Tibial artery (tissue), 4 donors: Measurements from ENCODE around the gene KIAA0825.

ENCODE experiments used
- DNase-seq, 2 donors: peaks; one replicate each; pipeline ENCODE4 v3.0.0-alpha.2; 2019
- H3K27ac ChIP-seq, 2 donors: fragments of 200-600 bp; sonication (generic) in 1 of 2; 1 replicate in 1 of 2; 2 replicates in 1 of 2; pipeline ENCODE4 v1.5.1; 2018 to 2019; ENCODE audit warnings: mild to moderate bottlenecking in 1 of 2
- H3K27me3 ChIP-seq, 2 donors: fragments of 200-600 bp; sonication (generic) in 1 of 2; one replicate each; pipeline versions ENCODE4 v1.5.1 to v1.6.0; 2016 to 2019
- H3K36me3 ChIP-seq, 3 donors: fragments of 200-600 bp; sonication (generic) in 2 of 3; one replicate each; pipeline ENCODE4 v1.5.1; 2016 to 2019; ENCODE audit warnings: mild to moderate bottlenecking in 2 of 3
- H3K4me1 ChIP-seq, 4 donors: fragments of 200-600 bp; sonication (generic) in 2 of 4; 1 replicate in 3 of 4; 2 replicates in 1 of 4; pipeline ENCODE4 v1.5.1; 2016 to 2019
- H3K4me3 ChIP-seq, 2 donors: fragments of 200-600 bp; sonication (generic) in 1 of 2; 1 replicate in 1 of 2; 2 replicates in 1 of 2; pipeline ENCODE4 v1.5.1; 2018 to 2019; ENCODE audit warnings: mild to moderate bottlenecking in 2 of 2
- H3K9me3 ChIP-seq, 3 donors: fragments of 200-600 bp; sonication (generic) in 1 of 3; one replicate each; pipeline ENCODE4 v1.5.1; 2016 to 2019
- intact Hi-C: fragments of 100-400 bp; cut with DNase I; formaldehyde crosslinking; loops from one replicate; pipeline ENCODE4 v1.15.0; 2023; ENCODE audit warnings: low total_unique reads
- TF ChIP-seq, protein P1 (sequence below), 2 experiments: fragments of 200-600 bp in 1 of 2; fragments of 450-650 bp in 1 of 2; IDR thresholded peaks; one replicate each; pipeline ENCODE4 v1.5.1; 2017 to 2019; ENCODE audit warnings: antibody characterized with exemption in 2 of 2, mild to moderate bottlenecking in 1 of 2, moderate library complexity in 1 of 2

The KIAA0825 gene

DNA sequence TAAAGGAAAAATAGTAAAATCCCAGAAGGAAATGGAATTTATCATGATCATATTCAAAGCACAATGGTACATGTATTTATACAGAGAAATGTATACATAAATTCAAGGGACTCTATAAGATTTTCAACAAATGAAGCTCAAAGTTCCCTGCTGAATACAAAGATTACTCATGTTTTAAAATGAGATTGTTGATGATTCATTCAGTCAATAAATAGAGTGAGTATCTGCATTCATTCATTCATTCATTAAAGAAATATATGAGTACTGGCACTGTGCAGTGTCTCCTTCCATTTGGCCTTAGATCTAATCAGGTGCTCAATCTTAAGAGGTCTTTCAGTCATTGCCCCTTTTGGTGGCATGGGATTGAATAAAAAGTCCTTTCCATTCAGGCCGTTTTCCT is 310.0 kb downstream of the KIAA0825 start:
- DNase-seq: no peak
- intact Hi-C loops: no loop called here
- H3K36me3 ChIP-seq: no peaks in the 10 kb centered on the region
- H3K4me3 ChIP-seq: no peak overlapping the region
- H3K27ac ChIP-seq: no peak overlapping the region
- H3K9me3 ChIP-seq: no peaks in the 10 kb centered on the region
- no peaks in the 10 kb centered on the region for H3K4me1 ChIP-seq
- H3K27me3 ChIP-seq: no peaks in the 10 kb centered on the region
- TF ChIP-seq, protein P1, sequence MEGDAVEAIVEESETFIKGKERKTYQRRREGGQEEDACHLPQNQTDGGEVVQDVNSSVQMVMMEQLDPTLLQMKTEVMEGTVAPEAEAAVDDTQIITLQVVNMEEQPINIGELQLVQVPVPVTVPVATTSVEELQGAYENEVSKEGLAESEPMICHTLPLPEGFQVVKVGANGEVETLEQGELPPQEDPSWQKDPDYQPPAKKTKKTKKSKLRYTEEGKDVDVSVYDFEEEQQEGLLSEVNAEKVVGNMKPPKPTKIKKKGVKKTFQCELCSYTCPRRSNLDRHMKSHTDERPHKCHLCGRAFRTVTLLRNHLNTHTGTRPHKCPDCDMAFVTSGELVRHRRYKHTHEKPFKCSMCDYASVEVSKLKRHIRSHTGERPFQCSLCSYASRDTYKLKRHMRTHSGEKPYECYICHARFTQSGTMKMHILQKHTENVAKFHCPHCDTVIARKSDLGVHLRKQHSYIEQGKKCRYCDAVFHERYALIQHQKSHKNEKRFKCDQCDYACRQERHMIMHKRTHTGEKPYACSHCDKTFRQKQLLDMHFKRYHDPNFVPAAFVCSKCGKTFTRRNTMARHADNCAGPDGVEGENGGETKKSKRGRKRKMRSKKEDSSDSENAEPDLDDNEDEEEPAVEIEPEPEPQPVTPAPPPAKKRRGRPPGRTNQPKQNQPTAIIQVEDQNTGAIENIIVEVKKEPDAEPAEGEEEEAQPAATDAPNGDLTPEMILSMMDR (IDR thresholded peaks at IDR 0.05): no peak

DNA sequence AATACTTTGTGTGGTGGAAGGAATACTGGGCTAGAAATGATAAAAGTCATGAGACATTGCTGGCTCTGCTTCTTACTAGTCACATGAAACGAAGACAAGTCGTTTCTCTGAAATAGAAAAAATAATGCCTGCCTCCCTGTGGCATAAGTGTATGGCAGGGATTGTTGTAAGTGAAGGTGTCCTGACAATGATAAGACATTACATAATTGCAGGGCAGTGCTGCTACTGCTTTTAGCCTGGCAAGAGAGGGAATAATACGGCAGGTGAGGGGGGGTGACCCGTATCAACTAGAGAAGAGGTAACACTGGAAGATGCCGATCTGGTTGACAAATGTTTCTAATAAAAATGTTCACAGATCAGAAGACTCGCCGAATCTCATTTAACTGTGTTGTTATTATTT is 314.3 kb downstream of the KIAA0825 start:
- H3K27me3 ChIP-seq: no peaks in the 10 kb centered on the region
- no peak overlapping the region for H3K27ac ChIP-seq
- no peak overlapping the region for H3K4me3 ChIP-seq
- H3K36me3 ChIP-seq: no peaks in the 10 kb centered on the region
- H3K9me3 ChIP-seq: no peaks in the 10 kb centered on the region
- H3K4me1 ChIP-seq: no peaks in the 10 kb centered on the region
- intact Hi-C loops: no loop called here
- DNase-seq: no peak
- TF ChIP-seq, protein P1 (IDR thresholded peaks at IDR 0.05): no peak

DNA sequence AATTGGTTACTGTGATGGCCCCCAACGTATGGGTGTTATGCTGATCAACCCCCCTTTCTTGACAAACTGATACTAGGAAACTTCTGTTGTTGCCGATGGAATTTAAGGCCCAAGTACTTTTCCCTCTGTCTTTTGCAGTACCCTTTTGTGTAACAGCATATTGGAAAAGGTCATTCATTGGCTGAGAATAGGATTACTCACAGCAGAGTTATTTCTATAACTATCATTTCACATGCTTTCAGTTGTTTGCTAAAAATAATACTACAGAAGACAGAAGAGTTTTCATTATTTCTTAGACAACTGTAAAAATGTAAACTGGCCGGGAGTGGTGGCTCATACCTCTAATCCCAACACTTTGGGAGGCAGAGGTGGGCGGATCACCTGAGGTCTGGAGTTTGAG is 329.5 kb downstream of the KIAA0825 start:
- H3K36me3 ChIP-seq: no peaks in the 10 kb centered on the region
- TF ChIP-seq, protein P1 (IDR thresholded peaks at IDR 0.05): no peak
- H3K27ac ChIP-seq: no peak overlapping the region
- H3K4me3 ChIP-seq: no peak overlapping the region
- no peak for DNase-seq
- intact Hi-C loops: no loop called here
- H3K4me1 ChIP-seq: peaks cover 0 to 6% (median 0%) of the 10 kb centered on the region in 4 donors
- H3K27me3 ChIP-seq: no peaks in the 10 kb centered on the region
- no peaks in the 10 kb centered on the region for H3K9me3 ChIP-seq

DNA sequence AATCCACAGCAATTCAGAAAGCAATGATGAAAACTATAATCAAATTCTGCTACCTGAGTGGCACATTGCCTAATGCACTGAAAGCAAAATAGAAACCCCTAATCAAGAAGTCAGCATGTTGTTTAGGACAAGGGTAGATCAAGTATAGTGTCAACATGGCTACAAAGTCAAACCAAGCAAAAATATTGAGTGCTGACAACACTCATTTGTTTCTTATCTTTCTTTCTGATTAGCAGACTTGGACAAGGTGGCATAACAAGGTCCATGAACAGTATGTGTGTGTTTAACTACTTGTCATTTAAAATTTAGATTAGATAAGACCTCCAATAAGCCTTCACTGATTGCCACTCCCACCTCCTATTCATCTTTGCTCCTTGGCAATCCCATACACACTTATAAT is 332.4 kb downstream of the KIAA0825 start:
- H3K4me3 ChIP-seq: no peak overlapping the region
- TF ChIP-seq, protein P1 (IDR thresholded peaks at IDR 0.05): no peak
- DNase-seq: no peak
- intact Hi-C loops: no loop called here
- no peaks in the 10 kb centered on the region for H3K27me3 ChIP-seq
- no peaks in the 10 kb centered on the region for H3K36me3 ChIP-seq
- no peaks in the 10 kb centered on the region for H3K9me3 ChIP-seq
- H3K4me1 ChIP-seq: peaks cover 0 to 6% (median 0%) of the 10 kb centered on the region in 4 donors
- no peak overlapping the region for H3K27ac ChIP-seq

DNA sequence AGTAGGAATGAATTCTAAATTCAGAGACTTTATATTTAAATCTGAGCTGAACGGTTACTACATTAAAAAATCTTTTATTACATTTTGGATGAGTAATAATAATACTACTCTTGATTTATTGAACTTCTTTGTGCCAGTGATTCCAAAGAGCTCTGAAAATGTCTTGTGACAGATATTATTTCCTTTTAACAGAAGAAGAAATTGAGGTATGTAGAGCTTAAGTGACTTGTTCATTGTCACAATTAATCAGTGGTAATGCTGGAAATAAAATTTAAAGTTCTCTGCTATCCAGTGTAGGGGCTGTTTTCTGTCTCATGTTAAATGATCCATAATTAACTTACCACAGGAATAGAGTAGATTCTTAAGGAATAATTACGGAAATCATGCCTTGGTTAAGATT is 335.3 kb downstream of the KIAA0825 start:
- TF ChIP-seq, protein P1 (IDR thresholded peaks at IDR 0.05): no peak
- H3K27ac ChIP-seq: no peak overlapping the region
- H3K4me3 ChIP-seq: no peak overlapping the region

DNA sequence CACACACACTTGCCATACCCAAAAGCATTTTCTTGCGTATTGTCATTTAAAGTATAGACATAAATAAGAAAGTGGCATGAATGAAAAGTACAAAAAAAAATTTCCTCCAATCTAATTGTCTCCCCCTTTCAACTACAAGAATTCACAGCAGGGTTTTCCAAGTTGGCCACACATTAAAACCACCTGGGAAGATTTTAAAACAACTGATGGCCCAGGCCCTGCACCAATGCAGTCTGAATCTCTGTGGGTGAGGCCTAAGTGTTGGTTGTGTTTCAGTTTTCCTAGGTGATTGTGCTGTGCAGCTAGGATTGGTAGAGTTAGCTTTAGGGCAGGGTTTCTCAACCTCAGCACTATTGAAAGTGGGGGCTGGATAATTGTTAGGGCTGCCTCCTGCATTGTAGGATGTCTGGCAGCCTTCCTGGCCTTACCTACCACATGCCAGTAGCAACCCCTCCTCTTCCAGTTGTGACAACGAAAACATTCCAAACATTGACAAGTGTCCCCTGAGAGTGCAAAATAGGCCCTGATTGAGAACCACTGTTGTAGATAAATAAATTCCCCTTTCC is 337.1 kb downstream of the KIAA0825 start:
- Histone ChIP-seq H3K4me3 (no peak overlapping the region), H3K36me3 (no peaks in the 10 kb centered on the region), H3K27ac (no peak overlapping the region), H3K4me1 (no peaks in the 10 kb centered on the region), H3K27me3 (no peaks in the 10 kb centered on the region), H3K9me3 (no peaks in the 10 kb centered on the region)
- TF ChIP-seq, protein P1 (IDR thresholded peaks at IDR 0.05): no peak
- no peak for DNase-seq
- intact Hi-C loops: no loop called here

More for the DNA sequence above, 335.3 kb downstream of the KIAA0825 start:
- no peak for DNase-seq
- no peaks in the 10 kb centered on the region for H3K27me3 ChIP-seq
- intact Hi-C loops: no loop called here
- no peaks in the 10 kb centered on the region for H3K36me3 ChIP-seq
- no peaks in the 10 kb centered on the region for H3K4me1 ChIP-seq
- no peaks in the 10 kb centered on the region for H3K9me3 ChIP-seq
